Measurements from ENCODE around the gene LEP. TPM values are rescaled to one million over a fixed set of nuclear protein-coding genes. Genes with fewer than 3 reads are reported as not detected.
"Not testable (repeated sequence)": the region's sequence is repeated elsewhere in the genome, so short reads cannot be mapped to it uniquely, and the experiment has no call there.

Gene LEP
- total and polyA plus RNA-seq, 2 experiments from 2014 or later = not detected

- DNase-seq (ENCODE audit: low read depth in 1 of 2, low spot score in 1 of 2) = no peak
- H3K9me3 ChIP-seq (ENCODE audit: low read depth) = no peaks in the 10 kb centered on the region
- no peak overlapping the region for H3K4me3 ChIP-seq
- no peak for TF ChIP-seq CTCF (IDR thresholded peaks at IDR 0.05; ENCODE audit: low read depth, low read length)
- no peaks in the 10 kb centered on the region for H3K36me3 ChIP-seq
- no peaks in the 10 kb centered on the region for H3K4me1 ChIP-seq (ENCODE audit: low read depth)
- peaks cover 15% of the 10 kb centered on the region for H3K27me3 ChIP-seq
- H3K27ac ChIP-seq = no peak overlapping the region
These were observed 34.6 kb downstream of the LEP start for GRCh38 chr7:128275681-128276080.

GRCh38 chr7:128278366-128278765 lies 37.3 kb downstream of the LEP start:
- no peak overlapping the region for H3K4me3 ChIP-seq
- TF ChIP-seq CTCF (IDR thresholded peaks at IDR 0.05; ENCODE audit: low read depth, low read length) = no peak

GRCh38 chr7:128279124-128279713 lies 38.1 kb downstream of the LEP start:
- DNase-seq (ENCODE audit: low read depth in 1 of 2, low spot score in 1 of 2) = no peak
- H3K4me1 ChIP-seq (ENCODE audit: low read depth) = no peaks in the 10 kb centered on the region
- no peaks in the 10 kb centered on the region for H3K27me3 ChIP-seq
- no peaks in the 10 kb centered on the region for H3K36me3 ChIP-seq
- no peak overlapping the region for H3K27ac ChIP-seq
- H3K9me3 ChIP-seq (ENCODE audit: low read depth) = no peaks in the 10 kb centered on the region
- no peak for TF ChIP-seq CTCF (IDR thresholded peaks at IDR 0.05; ENCODE audit: low read depth, low read length)
- no peak overlapping the region for H3K4me3 ChIP-seq

More at GRCh38 chr7:128278366-128278765, 37.3 kb downstream of the LEP start:
- Histone ChIP-seq H3K36me3 (no peaks in the 10 kb centered on the region), H3K27me3 (no peaks in the 10 kb centered on the region), H3K27ac (no peak overlapping the region), H3K9me3 (ENCODE audit: low read depth) (no peaks in the 10 kb centered on the region), H3K4me1 (ENCODE audit: low read depth) (no peaks in the 10 kb centered on the region)
- DNase-seq (ENCODE audit: low read depth in 1 of 2, low spot score in 1 of 2) = no peak

- H3K4me1 ChIP-seq (ENCODE audit: low read depth); H3K27ac ChIP-seq; H3K36me3 ChIP-seq; DNase-seq (ENCODE audit: low read depth in 1 of 2, low spot score in 1 of 2); H3K27me3 ChIP-seq; H3K9me3 ChIP-seq (ENCODE audit: low read depth); H3K4me3 ChIP-seq: not testable (repeated sequence)
These were observed 39.4 kb downstream of the LEP start for GRCh38 chr7:128280451-128280850.

- Histone ChIP-seq H3K4me1 (ENCODE audit: low read depth) (no peaks in the 10 kb centered on the region), H3K9me3 (ENCODE audit: low read depth) (no peaks in the 10 kb centered on the region), H3K36me3 (no peaks in the 10 kb centered on the region), H3K4me3 (no peak overlapping the region), H3K27me3 (no peaks in the 10 kb centered on the region), H3K27ac (no peak overlapping the region)
- TF ChIP-seq CTCF (IDR thresholded peaks at IDR 0.05; ENCODE audit: low read depth, low read length) = no peak
- DNase-seq (ENCODE audit: low read depth in 1 of 2, low spot score in 1 of 2) = no peak
These were observed 40.7 kb downstream of the LEP start for GRCh38 chr7:128281605-128282380.

- Histone ChIP-seq H3K27me3 (no peaks in the 10 kb centered on the region), H3K9me3 (ENCODE audit: low read depth) (no peaks in the 10 kb centered on the region), H3K27ac (no peak overlapping the region), H3K36me3 (no peaks in the 10 kb centered on the region), H3K4me3 (no peak overlapping the region), H3K4me1 (ENCODE audit: low read depth) (no peaks in the 10 kb centered on the region)
- no peak for TF ChIP-seq CTCF (IDR thresholded peaks at IDR 0.05; ENCODE audit: low read depth, low read length)
- DNase-seq (ENCODE audit: low read depth in 1 of 2, low spot score in 1 of 2) = no peak
These were observed 43.0 kb downstream of the LEP start for GRCh38 chr7:128284102-128284501.

All from cardiac muscle cell (in vitro differentiated cells and primary cell).